NCI-H748 (cell line): ENCODE data around the gene CTIF.
"Not testable (repeated sequence)": the region's sequence is repeated elsewhere in the genome, so short reads cannot be mapped to it uniquely, and the experiment has no call there.

Source experiments
- DNase-seq: peaks from one replicate; lab custom pipeline; 2025; ENCODE audit not compliant: unreplicated experiment; lab: John Stamatoyannopoulos, UW

The CTIF gene

GRCh38 chr18:48809365-48809764 is 270.5 kb downstream of the CTIF start:
- no peak for DNase-seq

GRCh38 chr18:48810805-48811204 is 272.0 kb downstream of the CTIF start:
- DNase-seq: no peak

- no peak for DNase-seq
These were observed 272.6 kb downstream of the CTIF start for GRCh38 chr18:48811401-48811800.

- not testable (repeated sequence) for DNase-seq
These were observed 273.2 kb downstream of the CTIF start for GRCh38 chr18:48811977-48812451.

DNA sequence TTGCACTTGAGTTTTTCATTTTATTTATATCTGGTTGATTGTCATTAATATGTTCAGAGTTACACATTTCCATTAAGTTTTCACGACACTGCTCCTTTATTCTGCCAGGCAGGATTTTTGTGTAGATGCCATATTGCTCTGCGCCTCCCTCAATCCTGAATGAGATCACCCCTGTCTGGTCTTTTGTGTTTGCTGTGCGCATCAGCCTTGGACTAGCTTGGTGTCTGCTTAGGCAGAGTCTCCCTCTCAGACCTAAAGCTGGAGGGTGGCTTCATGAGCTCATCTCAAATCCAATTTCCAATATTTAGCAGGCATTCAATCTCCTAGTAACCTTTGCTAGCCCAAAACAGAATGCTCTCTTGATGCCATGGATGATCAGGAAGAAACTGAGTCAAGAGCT is 274.5 kb downstream of the CTIF start:
- no peak for DNase-seq

- DNase-seq: no peak
These were observed 275.1 kb downstream of the CTIF start for GRCh38 chr18:48813833-48814489.

- no peak for DNase-seq
These were observed 275.8 kb downstream of the CTIF start for GRCh38 chr18:48814490-48815178.

DNA sequence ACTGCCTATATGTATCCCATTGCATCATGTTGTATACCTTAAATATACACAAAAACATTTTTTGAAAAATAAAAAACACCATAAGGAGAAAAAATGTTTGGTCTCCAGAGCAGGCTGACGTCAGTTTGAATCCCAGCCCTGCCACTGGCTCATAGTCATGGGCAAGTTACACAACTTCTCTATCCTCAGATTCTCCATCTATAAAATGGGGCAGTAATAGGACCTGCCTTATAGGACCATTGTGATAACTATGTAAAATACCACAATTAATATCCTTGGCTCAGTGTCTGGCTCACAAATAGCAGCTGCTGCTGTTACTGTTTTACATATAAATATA is 276.3 kb downstream of the CTIF start:
- no peak for DNase-seq

- no peak for DNase-seq
These were observed 276.9 kb downstream of the CTIF start for GRCh38 chr18:48815581-48816324.

GRCh38 chr18:48816554-48816953 is 277.7 kb downstream of the CTIF start:
- no peak for DNase-seq

DNA sequence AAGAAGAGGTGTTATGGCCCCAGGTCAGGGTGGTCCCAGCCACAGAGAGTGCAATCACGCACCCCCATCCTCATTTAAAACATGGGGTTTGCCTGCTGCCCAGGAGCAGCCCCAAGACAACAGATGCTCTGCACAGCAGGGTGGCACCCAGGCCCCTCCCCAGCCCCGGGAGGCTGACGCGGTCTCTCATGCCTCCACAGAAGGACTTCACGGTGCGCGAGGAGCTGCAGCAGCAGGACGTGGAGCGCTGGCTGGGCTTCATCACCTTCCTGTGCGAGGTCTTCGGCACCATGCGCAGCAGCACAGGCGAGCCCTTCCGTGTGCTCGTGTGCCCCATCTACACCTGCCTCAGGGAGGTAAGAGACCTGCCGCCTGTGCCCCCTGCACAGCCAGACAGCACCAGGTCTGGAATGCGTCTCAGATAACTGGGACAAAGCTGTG is 278.2 kb downstream of the CTIF start:
- DNase-seq: no peak

GRCh38 chr18:48818329-48819254 is 279.8 kb downstream of the CTIF start:
- DNase-seq: no peak

DNA sequence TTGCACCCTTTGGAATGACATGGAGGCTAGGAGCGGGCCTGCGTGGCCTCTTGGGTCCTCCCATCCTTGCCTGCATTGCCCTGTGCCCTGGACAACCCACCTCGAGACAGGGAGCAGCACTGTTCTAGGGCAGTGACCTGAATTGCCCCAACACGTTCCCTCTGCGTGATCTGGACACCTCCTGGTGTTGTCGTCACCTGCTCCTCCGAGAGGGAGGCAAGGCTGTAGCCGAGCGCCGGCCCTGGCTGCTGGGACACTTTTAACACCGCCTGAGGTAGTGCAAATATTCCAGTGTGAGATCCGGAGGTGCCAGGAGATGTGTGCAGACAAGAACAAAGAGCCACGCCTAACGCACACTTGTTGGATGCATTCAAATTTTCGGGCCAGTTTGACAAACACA is 280.4 kb downstream of the CTIF start:
- DNase-seq: no peak

DNA sequence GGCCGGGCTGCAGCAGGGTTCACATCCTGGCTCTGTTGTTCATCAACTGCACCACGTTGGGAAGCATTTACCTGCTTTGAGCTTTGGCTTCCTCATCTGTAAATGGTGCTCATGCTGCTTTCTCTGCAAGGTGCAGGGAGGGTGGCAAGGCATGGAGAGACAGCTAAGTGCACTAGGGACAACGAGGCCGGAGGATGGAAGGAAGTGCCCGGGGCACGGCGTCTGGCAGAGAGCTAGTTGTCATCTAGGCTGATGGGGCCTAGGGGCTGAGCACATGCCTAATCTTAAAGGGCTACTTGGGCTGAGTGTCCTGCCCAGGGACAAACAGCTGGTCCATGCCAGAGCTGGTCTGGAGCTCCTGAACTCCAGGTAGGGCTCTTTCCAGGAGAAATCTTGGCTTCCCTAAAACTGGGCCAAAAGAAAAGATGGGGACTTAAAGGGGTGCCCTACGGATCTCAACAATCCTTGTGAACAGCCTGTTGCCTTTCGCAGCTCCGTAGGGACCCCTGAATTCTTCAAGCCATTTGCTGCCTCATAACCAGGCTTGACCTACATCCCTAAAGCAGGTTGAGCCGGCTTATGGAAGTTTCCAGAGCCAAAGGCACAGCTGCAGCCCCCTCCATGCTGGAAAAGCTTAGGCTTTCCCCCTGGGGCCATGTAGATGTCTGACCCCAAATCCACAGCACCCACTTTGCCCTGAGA is 281.1 kb downstream of the CTIF start:
- no peak for DNase-seq

- no peak for DNase-seq
These were observed 281.8 kb downstream of the CTIF start for GRCh38 chr18:48820483-48821250.

GRCh38 chr18:48821251-48821590 is 282.4 kb downstream of the CTIF start:
- DNase-seq: no peak

DNA sequence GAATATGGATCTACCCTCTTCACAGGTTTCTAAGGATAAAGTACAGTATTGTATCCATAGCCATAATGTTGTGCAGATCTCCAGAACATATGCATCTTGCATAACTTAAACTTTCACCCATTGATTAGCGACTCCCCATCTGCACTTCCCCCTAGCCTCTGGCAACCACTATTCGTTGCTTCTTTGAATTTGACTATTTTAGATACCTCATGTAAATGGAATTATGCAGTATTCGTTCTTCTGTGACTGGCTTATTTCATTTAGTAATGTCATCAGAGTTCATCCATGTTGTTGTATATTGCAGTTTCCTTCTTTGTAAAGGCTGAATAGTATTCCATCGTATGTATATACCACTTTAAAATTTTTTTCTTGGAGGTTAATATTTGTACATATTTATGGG is 283.0 kb downstream of the CTIF start:
- DNase-seq: no peak

DNA sequence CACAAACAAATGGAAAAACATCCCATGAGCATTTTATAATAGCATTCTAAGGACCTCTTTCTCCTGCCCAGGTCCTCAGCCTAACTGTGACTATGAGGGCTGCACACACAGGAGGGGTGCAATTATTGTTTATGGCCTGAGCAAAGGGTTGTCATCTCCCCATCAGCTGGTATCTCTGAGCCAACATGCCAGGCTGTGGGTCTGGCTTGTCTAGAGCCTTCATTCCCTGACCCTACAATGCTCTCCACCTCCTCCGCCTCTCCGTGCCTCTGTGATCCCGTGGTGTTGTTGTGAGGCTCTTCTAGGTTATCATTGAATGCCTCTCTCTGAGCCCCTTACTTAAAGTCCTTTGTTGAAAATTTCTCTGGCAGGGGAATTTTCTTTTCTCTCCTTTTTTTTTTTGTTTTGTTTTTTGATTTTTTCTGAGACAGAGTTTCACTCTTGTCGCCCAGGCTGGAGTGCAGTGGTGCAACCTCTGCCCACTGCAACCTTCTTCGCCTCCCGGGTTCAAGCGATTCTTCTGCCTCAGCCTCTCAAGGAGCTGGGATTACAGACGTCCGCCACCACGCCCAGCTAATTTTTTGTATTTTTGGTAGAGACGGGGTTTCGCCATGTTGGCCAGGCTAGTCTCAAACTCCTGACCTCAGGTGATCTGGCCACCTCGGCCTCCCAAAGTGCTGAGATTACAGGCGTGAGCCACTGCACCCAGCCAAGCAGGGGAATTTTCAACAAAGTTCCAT is 285.6 kb downstream of the CTIF start:
- no peak for DNase-seq

DNA sequence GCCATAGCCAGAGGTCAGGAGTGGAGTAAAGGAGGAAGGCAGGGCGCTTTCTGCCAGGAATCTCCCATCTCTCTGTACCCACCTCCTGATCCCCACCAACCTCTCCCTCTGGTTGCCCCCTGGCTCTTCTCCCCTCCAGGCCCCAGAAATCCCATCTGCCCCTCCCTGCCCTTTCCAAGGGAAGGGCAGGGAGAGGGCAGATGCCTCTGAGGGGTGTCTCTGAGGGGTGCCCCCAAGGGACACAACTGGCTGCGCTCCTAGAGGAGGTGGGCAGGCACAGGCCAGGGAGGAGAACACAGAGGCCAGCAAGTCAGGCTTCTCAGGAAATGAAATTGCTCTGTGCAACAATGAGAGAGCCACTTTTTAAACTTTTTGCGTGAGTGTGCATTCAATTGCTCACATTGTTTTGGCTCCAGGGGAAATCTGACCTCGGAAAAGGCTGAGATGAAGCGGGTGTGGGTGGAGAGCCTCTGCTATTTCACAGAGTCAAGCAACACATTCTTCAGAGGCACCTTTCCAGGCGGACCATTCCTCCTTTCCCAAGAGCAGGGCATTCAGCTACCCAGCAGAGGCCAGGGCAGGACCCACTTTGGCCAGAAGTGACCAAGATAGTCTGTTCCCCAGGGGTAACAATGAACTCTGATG is 286.4 kb downstream of the CTIF start:
- no peak for DNase-seq
